ENCODE measurements around the gene LSM2.
"Not testable (repeated sequence)": the region's sequence is repeated elsewhere in the genome, so short reads cannot be mapped to it uniquely, and the experiment has no call there.

The LSM2 gene

DNA sequence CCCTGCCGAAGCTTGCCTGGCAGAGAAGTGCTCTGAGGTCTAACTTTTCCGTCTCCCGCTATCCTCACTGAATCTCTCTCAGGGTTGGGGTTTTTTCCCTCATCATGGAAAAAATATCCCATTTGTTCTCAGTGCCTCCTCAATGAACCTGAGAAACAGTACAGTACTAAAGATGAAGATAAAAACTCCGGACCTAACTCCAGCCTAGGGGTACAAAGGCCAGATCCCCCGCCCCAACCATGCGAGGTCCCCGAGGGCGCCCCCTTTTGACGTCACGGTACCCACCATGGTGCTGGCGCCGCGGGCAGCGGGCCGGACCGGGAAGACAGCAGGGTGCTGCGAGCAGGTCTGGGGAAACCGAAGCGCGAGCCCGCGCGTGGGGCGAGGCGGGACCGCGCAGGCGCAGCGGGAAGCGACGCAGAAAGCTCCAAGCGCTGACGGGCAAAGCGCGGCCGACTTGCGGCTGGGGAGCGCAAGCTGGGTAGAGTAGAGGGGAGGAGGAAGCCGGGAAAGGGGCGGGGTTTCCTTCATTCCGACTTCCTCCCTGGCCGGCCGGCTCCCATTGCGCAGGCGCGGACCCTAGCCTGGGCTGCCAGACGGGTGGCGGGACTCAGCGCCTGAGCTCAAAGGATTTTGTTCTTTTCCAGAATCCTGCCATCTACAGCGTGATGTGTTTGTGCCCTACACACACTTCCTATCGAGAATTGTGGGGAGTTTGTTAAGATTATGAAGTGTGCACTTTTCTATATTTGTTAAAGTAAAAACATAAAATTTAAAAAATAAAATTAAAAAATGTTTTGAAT lies at the start of gene LSM2:
TSS of gene LSM2 (minus strand) at position 497 of the 803 bp plus-strand sequence. CDS start at position 288, 209 bp downstream.
- Histone ChIP-seq H4K20me1 (ENCODE audit: insufficient read depth, low read length) (no peaks in the 10 kb centered on the region), H3K4me2 (ENCODE audit: insufficient read depth, low read length) (peak within 1 kb of the TSS; percentile 96)

GRCh38 chr6:31851980-31852718 lies 45.4 kb upstream of the LSM2 start:
- not testable (repeated sequence) for H4K20me1 ChIP-seq (ENCODE audit: insufficient read depth, low read length); ATAC-seq (ENCODE audit: insufficient read depth, low read depth); H3K79me2 ChIP-seq (ENCODE audit: insufficient read depth, low read length); H3K9me3 ChIP-seq (ENCODE audit: insufficient read depth, low read length, severe bottlenecking); H3K27me3 ChIP-seq (ENCODE audit: insufficient read depth, low read length, poor library complexity); H3K4me1 ChIP-seq (ENCODE audit: insufficient read depth, low read length); H3K9ac ChIP-seq (ENCODE audit: low read depth, low read length); H2AFZ ChIP-seq (ENCODE audit: low read depth, low read length); H3K4me2 ChIP-seq (ENCODE audit: insufficient read depth, low read length); DNase-seq; H3K36me3 ChIP-seq (ENCODE audit: insufficient read depth, low read length); H3K27ac ChIP-seq (ENCODE audit: low read length); H3K4me3 ChIP-seq (ENCODE audit: low read depth in 1 of 2, low read length in 2 of 2)

More for the DNA sequence above, at the start of gene LSM2:
- Histone ChIP-seq H3K79me2 (ENCODE audit: insufficient read depth, low read length) (peaks cover 39% of the 10 kb centered on the region), H3K9me3 (ENCODE audit: insufficient read depth, low read length, severe bottlenecking) (no peaks in the 10 kb centered on the region), H3K36me3 (ENCODE audit: insufficient read depth, low read length) (peaks cover 21% of the 10 kb centered on the region), H3K4me1 (ENCODE audit: insufficient read depth, low read length) (peaks cover 39% of the 10 kb centered on the region), H2AFZ (ENCODE audit: low read depth, low read length) (peak within 1 kb of the TSS; percentile 92), H3K27me3 (ENCODE audit: insufficient read depth, low read length, poor library complexity) (no peaks in the 10 kb centered on the region), H3K9ac (ENCODE audit: low read depth, low read length) (peak within 1 kb of the TSS; percentile 94), H3K27ac (ENCODE audit: low read length) (peak within 1 kb of the TSS; percentile 92), H3K4me3 (ENCODE audit: low read depth in 1 of 2, low read length in 2 of 2) (peak within 1 kb of the TSS; percentile 84 to 91)
- peak; percentile 95 for ATAC-seq (ENCODE audit: insufficient read depth, low read depth)
- peak; percentile 98 for DNase-seq
- TF ChIP-seq EZH2 (IDR thresholded peaks at IDR 0.05; ENCODE audit: borderline replicate concordance, low read depth, low read length, severe bottlenecking) (no peak), CTCF (IDR thresholded peaks at IDR 0.05; ENCODE audit: borderline replicate concordance, extremely low read depth, low read length, poor library complexity, severe bottlenecking) (peak; percentile 43)

GRCh38 chr6:31851485-31851832 lies 44.7 kb upstream of the LSM2 start:
- Histone ChIP-seq H3K4me2 (ENCODE audit: insufficient read depth, low read length) (no peak overlapping the region), H3K27ac (ENCODE audit: low read length) (no peak overlapping the region), H3K79me2 (ENCODE audit: insufficient read depth, low read length) (no peaks in the 10 kb centered on the region), H3K9ac (ENCODE audit: low read depth, low read length) (no peak overlapping the region), H3K36me3 (ENCODE audit: insufficient read depth, low read length) (no peaks in the 10 kb centered on the region), H4K20me1 (ENCODE audit: insufficient read depth, low read length) (no peaks in the 10 kb centered on the region), H2AFZ (ENCODE audit: low read depth, low read length) (no peak overlapping the region), H3K9me3 (ENCODE audit: insufficient read depth, low read length, severe bottlenecking) (no peaks in the 10 kb centered on the region), H3K27me3 (ENCODE audit: insufficient read depth, low read length, poor library complexity) (no peaks in the 10 kb centered on the region), H3K4me3 (ENCODE audit: low read depth in 1 of 2, low read length in 2 of 2) (no peak overlapping the region), H3K4me1 (ENCODE audit: insufficient read depth, low read length) (no peaks in the 10 kb centered on the region)
- ATAC-seq (ENCODE audit: insufficient read depth, low read depth), result no peak
- no peak for DNase-seq
- no peak for TF ChIP-seq EZH2 (IDR thresholded peaks at IDR 0.05; ENCODE audit: borderline replicate concordance, low read depth, low read length, severe bottlenecking)
- TF ChIP-seq CTCF (IDR thresholded peaks at IDR 0.05; ENCODE audit: borderline replicate concordance, extremely low read depth, low read length, poor library complexity, severe bottlenecking), result no peak

All from DND-41 (cell line).